Prostate gland (tissue), 2 donors: Measurements from ENCODE around the gene SLC27A2.
A peak's percentile ranks its signal among the peaks of the same experiment; 100 is the strongest.

Experiments used
- POLR2AphosphoS5 ChIP-seq: sonication (generic); formaldehyde crosslinking; IDR thresholded peaks from one replicate; pipeline ENCODE4 v1.6.1; 2017; ENCODE audit warnings: antibody characterized with exemption
- TF ChIP-seq, protein P1 (sequence below), 4 experiments: fragments of 200-600 bp in 2 of 4; fragments of 450-650 bp in 2 of 4; sonication (generic) in 2 of 4; IDR thresholded peaks; 1 replicate in 3 of 4; 2 replicates in 1 of 4; pipeline ENCODE4 v1.5.1; 2016 to 2019; ENCODE audit warnings: antibody characterized with exemption in 4 of 4, mild to moderate bottlenecking in 2 of 4, moderate library complexity in 2 of 4

GRCh38 chr15:50166216-50166615, 15.8 kb upstream of the SLC27A2 start:
- TF ChIP-seq, protein P1, sequence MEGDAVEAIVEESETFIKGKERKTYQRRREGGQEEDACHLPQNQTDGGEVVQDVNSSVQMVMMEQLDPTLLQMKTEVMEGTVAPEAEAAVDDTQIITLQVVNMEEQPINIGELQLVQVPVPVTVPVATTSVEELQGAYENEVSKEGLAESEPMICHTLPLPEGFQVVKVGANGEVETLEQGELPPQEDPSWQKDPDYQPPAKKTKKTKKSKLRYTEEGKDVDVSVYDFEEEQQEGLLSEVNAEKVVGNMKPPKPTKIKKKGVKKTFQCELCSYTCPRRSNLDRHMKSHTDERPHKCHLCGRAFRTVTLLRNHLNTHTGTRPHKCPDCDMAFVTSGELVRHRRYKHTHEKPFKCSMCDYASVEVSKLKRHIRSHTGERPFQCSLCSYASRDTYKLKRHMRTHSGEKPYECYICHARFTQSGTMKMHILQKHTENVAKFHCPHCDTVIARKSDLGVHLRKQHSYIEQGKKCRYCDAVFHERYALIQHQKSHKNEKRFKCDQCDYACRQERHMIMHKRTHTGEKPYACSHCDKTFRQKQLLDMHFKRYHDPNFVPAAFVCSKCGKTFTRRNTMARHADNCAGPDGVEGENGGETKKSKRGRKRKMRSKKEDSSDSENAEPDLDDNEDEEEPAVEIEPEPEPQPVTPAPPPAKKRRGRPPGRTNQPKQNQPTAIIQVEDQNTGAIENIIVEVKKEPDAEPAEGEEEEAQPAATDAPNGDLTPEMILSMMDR (IDR thresholded peaks at IDR 0.05), result peak in 1 of 4 experiments; percentile 7
- TF ChIP-seq POLR2AphosphoS5, result no peak
